ENCODE measurements around the gene PWP2. TPM values are rescaled to one million over a fixed set of nuclear protein-coding genes. Genes with fewer than 3 reads are reported as not detected.

Gene PWP2
- total and polyA plus RNA-seq, 2 donors (not counting 3 experiments of a cell fraction or from before 2014, with no cell fraction given), result 5.1 to 31.8 TPM

DNA sequence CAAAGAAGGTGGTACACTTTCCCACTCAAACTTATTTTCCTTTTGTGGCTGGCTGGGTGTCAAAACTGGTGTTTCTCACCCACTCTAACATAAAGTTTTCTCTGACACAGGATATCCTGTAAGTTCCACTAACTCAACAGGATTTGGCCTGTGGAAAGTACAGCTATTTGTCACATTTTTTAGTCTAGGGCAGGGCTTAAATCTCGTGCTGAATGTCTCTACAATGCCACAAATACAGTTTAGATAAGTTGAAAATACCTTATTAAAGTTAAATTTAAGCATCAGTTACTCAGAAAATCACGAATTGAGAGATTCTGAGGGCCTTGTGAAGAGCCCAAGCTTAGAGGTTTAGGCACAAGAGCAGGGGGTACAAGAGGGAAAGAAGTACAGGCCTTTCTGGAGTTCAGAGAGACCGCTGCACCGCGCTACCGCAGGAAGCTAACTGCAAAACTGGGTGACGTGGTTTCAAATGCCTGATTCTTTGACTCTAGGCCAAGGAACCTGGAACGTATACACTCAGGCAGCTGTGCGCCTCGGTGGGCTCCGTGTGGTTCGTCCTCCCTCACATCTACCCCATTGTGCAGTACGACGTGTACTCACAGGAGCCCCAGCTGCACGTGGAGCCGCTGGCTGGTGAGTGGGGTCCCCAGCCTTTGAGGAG is 23.4 kb upstream of the PWP2 start:
- H3K27ac ChIP-seq (ENCODE audit: insufficient read depth, low read depth, low read length), result peak overlapping the region; percentile 84
- H3K9me1 ChIP-seq (replicated peaks; ENCODE audit: control insufficient read depth, extremely low read depth, insufficient read depth, low read length), result no peaks in the 10 kb centered on the region
- dilution Hi-C loops (cut with MboI; ENCODE audit: extremely low pct_ligation_motif_present, low sequenced_read_pairs) (no loop called here), intact Hi-C loops (cut with micrococcal nuclease) (no loop called here)
- peaks cover 6% of the 10 kb centered on the region for H3K79me2 ChIP-seq (ENCODE audit: control insufficient read depth, insufficient read depth, low read length)
- H2AFZ ChIP-seq (ENCODE audit: low read depth, low read length), result peak overlapping the region; percentile 20
- peaks cover 7 to 16% of the 10 kb centered on the region in 2 experiments for H3K36me3 ChIP-seq (ENCODE audit: control insufficient read depth in 2 of 2, extremely low read depth in 1 of 2, insufficient read depth in 2 of 2, low read length in 2 of 2)
- BruUV-seq (replicated peaks), result no TSS peak
- CTCF ChIA-PET, result interaction anchor here (0.6 to 2.5 kb wide), 7 partner anchors 10 to 1288 kb away, joined by 3 to 15 read pairs (median 5); no protein-coding TSS in a partner anchor
- no peaks in the 10 kb centered on the region for H3K27me3 ChIP-seq (ENCODE audit: control insufficient read depth in 2 of 2, insufficient read depth in 2 of 2, low read length in 2 of 2)
- no peaks in the 10 kb centered on the region for H4K20me1 ChIP-seq (replicated peaks; ENCODE audit: control insufficient read depth, extremely low read depth, insufficient read depth, low read length)
- peak overlapping the region; percentile 77 for H3K4me2 ChIP-seq (ENCODE audit: insufficient read depth, low read length)
- DNase-seq (ENCODE audit: low read depth, low spot score) (peak; percentile 85), FAIRE-seq (peak; percentile 91)
- no peaks in the 10 kb centered on the region for H3K9me3 ChIP-seq (replicated peaks; ENCODE audit: control insufficient read depth, insufficient read depth, low read length)
- peak overlapping the region in 1 of 3 experiments; percentile 3 for H3K4me3 ChIP-seq (replicated peaks in 1 of 3; ENCODE audit: insufficient read depth in 1 of 3, low read depth in 1 of 3, low read length in 3 of 3)
- POLR2A ChIA-PET, result interaction anchor here (0.8 kb wide), 1 partner anchor 62 kb away, joined by 3 read pairs; no protein-coding TSS in a partner anchor
- peaks cover 36% of the 10 kb centered on the region for H3K4me1 ChIP-seq (ENCODE audit: control insufficient read depth, extremely low read depth, insufficient read depth, low read length)
- H3K9ac ChIP-seq (replicated peaks; ENCODE audit: extremely low read depth, insufficient read depth, low read length), result peak overlapping the region; percentile 76
- no peak for TF ChIP-seq POLR2AphosphoS5 (IDR thresholded peaks at IDR 0.05; ENCODE audit: insufficient read depth, low read depth, low read length)
- TF ChIP-seq, protein P1, sequence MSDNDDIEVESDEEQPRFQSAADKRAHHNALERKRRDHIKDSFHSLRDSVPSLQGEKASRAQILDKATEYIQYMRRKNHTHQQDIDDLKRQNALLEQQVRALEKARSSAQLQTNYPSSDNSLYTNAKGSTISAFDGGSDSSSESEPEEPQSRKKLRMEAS (IDR thresholded peaks at IDR 0.05; ENCODE audit: insufficient read depth, insufficient read length), result no peak
- no peak for TF ChIP-seq JUN (IDR thresholded peaks at IDR 0.05; ENCODE audit: borderline replicate concordance, insufficient read depth, insufficient read length, low read depth)

DNA sequence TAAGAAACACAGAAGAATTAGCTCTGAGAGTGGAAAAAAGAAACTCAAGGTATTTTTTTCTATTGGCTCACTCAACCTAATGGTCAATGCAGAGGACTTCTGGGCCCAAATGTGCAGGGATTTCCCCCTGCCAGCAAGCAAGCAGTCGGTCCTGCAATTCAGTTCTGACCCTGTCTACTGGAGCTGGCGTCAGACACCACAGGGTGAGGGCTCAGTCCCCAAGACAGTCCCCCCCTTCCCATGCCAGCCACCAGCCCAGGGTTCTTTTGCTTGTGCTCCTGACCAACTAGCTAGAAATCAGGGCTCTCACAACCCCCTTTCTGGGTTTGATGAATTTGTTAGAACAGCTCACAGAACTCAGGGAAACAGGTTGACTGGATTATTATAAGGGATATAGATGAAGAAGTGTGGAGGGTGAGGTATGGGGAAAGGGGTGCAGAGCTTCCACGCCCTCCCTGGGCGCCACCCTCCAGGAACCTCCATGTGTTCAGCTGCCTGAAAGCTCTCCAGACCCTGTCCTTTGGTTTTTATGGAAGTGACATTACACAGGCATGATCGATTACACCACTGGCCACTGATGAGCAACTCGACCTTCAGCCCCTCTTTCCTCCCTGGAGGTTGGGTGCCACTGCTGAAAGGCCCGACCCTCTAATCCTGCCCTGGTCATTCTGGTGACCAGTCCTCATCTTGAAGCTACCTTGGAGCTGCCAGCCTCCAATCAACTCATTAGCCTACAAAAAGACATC is 22.5 kb upstream of the PWP2 start:
- dilution Hi-C loops (cut with MboI; ENCODE audit: extremely low pct_ligation_motif_present, low sequenced_read_pairs), result no loop called here
- DNase-seq (ENCODE audit: low read depth, low spot score) (no peak), FAIRE-seq (no peak)
- H2AFZ ChIP-seq (ENCODE audit: low read depth, low read length), result no peak overlapping the region
- no peak overlapping the region for H3K9ac ChIP-seq (replicated peaks; ENCODE audit: extremely low read depth, insufficient read depth, low read length)
- CTCF ChIA-PET, result interaction anchor here (1.2 to 2.5 kb wide), 5 partner anchors 9 to 213 kb away, joined by 3 to 15 read pairs (median 8); no protein-coding TSS in a partner anchor
- peaks cover 7 to 15% of the 10 kb centered on the region in 2 experiments for H3K36me3 ChIP-seq (ENCODE audit: control insufficient read depth in 2 of 2, extremely low read depth in 1 of 2, insufficient read depth in 2 of 2, low read length in 2 of 2)
- H3K27me3 ChIP-seq (ENCODE audit: control insufficient read depth in 2 of 2, insufficient read depth in 2 of 2, low read length in 2 of 2), result no peaks in the 10 kb centered on the region
- H3K27ac ChIP-seq (ENCODE audit: insufficient read depth, low read depth, low read length), result peak overlapping the region; percentile 84
- POLR2A ChIA-PET, result interaction anchor here (0.7 kb wide), 1 partner anchor 1174 kb away, joined by 3 read pairs; no protein-coding TSS in a partner anchor
- no peak for TF ChIP-seq EZH2 (IDR thresholded peaks at IDR 0.05; ENCODE audit: borderline replicate concordance, low read depth, low read length, severe bottlenecking)
- no peak for TF ChIP-seq FOS (IDR thresholded peaks at IDR 0.05; ENCODE audit: borderline replicate concordance, insufficient read depth, low read length)
- TF ChIP-seq POLR2AphosphoS5 (IDR thresholded peaks at IDR 0.05; ENCODE audit: insufficient read depth, low read depth, low read length), result no peak
- no peak for TF ChIP-seq POLR2A (IDR thresholded peaks at IDR 0.05; ENCODE audit: low read depth, low read length)
- TF ChIP-seq, protein P1 (IDR thresholded peaks at IDR 0.05; ENCODE audit: insufficient read depth, insufficient read length), result no peak
- TF ChIP-seq, protein P2, sequence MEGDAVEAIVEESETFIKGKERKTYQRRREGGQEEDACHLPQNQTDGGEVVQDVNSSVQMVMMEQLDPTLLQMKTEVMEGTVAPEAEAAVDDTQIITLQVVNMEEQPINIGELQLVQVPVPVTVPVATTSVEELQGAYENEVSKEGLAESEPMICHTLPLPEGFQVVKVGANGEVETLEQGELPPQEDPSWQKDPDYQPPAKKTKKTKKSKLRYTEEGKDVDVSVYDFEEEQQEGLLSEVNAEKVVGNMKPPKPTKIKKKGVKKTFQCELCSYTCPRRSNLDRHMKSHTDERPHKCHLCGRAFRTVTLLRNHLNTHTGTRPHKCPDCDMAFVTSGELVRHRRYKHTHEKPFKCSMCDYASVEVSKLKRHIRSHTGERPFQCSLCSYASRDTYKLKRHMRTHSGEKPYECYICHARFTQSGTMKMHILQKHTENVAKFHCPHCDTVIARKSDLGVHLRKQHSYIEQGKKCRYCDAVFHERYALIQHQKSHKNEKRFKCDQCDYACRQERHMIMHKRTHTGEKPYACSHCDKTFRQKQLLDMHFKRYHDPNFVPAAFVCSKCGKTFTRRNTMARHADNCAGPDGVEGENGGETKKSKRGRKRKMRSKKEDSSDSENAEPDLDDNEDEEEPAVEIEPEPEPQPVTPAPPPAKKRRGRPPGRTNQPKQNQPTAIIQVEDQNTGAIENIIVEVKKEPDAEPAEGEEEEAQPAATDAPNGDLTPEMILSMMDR (IDR thresholded peaks at IDR 0.05; ENCODE audit: extremely low read depth in 1 of 2, insufficient read depth in 1 of 2, low read depth in 1 of 2, low read length in 2 of 2), result no peak
- TF ChIP-seq JUN (IDR thresholded peaks at IDR 0.05; ENCODE audit: borderline replicate concordance, insufficient read depth, insufficient read length, low read depth), result no peak
- no peak for TF ChIP-seq GATA2 (IDR thresholded peaks at IDR 0.05; ENCODE audit: insufficient read depth, insufficient read length, low read depth, low read length)
- no peak for TF ChIP-seq MYC (IDR thresholded peaks at IDR 0.05; ENCODE audit: low read depth, low read length)
- no peak overlapping the region for H3K4me2 ChIP-seq (ENCODE audit: insufficient read depth, low read length)
- no peaks in the 10 kb centered on the region for H3K9me3 ChIP-seq (replicated peaks; ENCODE audit: control insufficient read depth, insufficient read depth, low read length)
- peaks cover 36% of the 10 kb centered on the region for H3K4me1 ChIP-seq (ENCODE audit: control insufficient read depth, extremely low read depth, insufficient read depth, low read length)
- H3K9me1 ChIP-seq (replicated peaks; ENCODE audit: control insufficient read depth, extremely low read depth, insufficient read depth, low read length), result no peaks in the 10 kb centered on the region
- no peaks in the 10 kb centered on the region for H4K20me1 ChIP-seq (replicated peaks; ENCODE audit: control insufficient read depth, extremely low read depth, insufficient read depth, low read length)
- no peak overlapping the region for H3K4me3 ChIP-seq (replicated peaks in 1 of 3; ENCODE audit: insufficient read depth in 1 of 3, low read depth in 1 of 3, low read length in 3 of 3)
- intact Hi-C loops (cut with micrococcal nuclease), result no loop called here
- peaks cover 6% of the 10 kb centered on the region for H3K79me2 ChIP-seq (ENCODE audit: control insufficient read depth, insufficient read depth, low read length)
- BruUV-seq (replicated peaks), result TSS peak; percentile 21

Measured in endothelial cell of umbilical vein (primary cell).